ENCODE measurements around the gene GUCY1B1.

GRCh38 chr4:155780775-155781174 lies 22.0 kb downstream of the GUCY1B1 start:
- TF ChIP-seq POLR2AphosphoS5 (IDR thresholded peaks at IDR 0.05; ENCODE audit: borderline replicate concordance, low read depth, low read length) (no peak), EZH2 (IDR thresholded peaks at IDR 0.05) (no peak)

All from SK-N-MC (cell line).